GM21447 (cell line): ENCODE data around the gene PALLD.
"Not testable (repeated sequence)": the region's sequence is repeated elsewhere in the genome, so short reads cannot be mapped to it uniquely, and the experiment has no call there.

Source experiments
- ATAC-seq: cut with Tn5 transposase; IDR thresholded peaks from one replicate; pipeline ENCODE4 v1.9.1; 2021; ENCODE audit not compliant: unreplicated experiment

PALLD gene

GRCh38 chr4:168777277-168777965 lies 280.6 kb downstream of the PALLD start:
- ATAC-seq = no peak

GRCh38 chr4:168781341-168781740 lies 284.5 kb downstream of the PALLD start:
- ATAC-seq = no peak

GRCh38 chr4:168781926-168782325 lies 285.1 kb downstream of the PALLD start:
- ATAC-seq = no peak

GRCh38 chr4:168782439-168782838 lies 285.6 kb downstream of the PALLD start:
- no peak for ATAC-seq

- no peak for ATAC-seq
These were observed 288.1 kb downstream of the PALLD start for GRCh38 chr4:168784786-168785461.

GRCh38 chr4:168787334-168787733 lies 290.5 kb downstream of the PALLD start:
- ATAC-seq = no peak

GRCh38 chr4:168787801-168788595 lies 291.1 kb downstream of the PALLD start:
- no peak for ATAC-seq

GRCh38 chr4:168790898-168791297 lies 294.0 kb downstream of the PALLD start:
- ATAC-seq = no peak

- no peak for ATAC-seq
These were observed 294.5 kb downstream of the PALLD start for GRCh38 chr4:168791376-168791775.

GRCh38 chr4:168793542-168793941 lies 296.7 kb downstream of the PALLD start:
- ATAC-seq = no peak

GRCh38 chr4:168794092-168794707 lies 297.3 kb downstream of the PALLD start:
- no peak for ATAC-seq

- no peak for ATAC-seq
These were observed 298.0 kb downstream of the PALLD start for GRCh38 chr4:168794881-168795280.

- no peak for ATAC-seq
These were observed 298.5 kb downstream of the PALLD start for GRCh38 chr4:168795346-168795745.

GRCh38 chr4:168796362-168797106 lies 299.7 kb downstream of the PALLD start:
- no peak for ATAC-seq

- no peak for ATAC-seq
These were observed 300.3 kb downstream of the PALLD start for GRCh38 chr4:168797194-168797593.

GRCh38 chr4:168797738-168798375 lies 301.0 kb downstream of the PALLD start:
- no peak for ATAC-seq

GRCh38 chr4:168800926-168801325 lies 304.1 kb downstream of the PALLD start:
- ATAC-seq = no peak

GRCh38 chr4:168802222-168802621 lies 305.4 kb downstream of the PALLD start:
- no peak for ATAC-seq

GRCh38 chr4:168803052-168803451 lies 306.2 kb downstream of the PALLD start:
- ATAC-seq = not testable (repeated sequence)

GRCh38 chr4:168803732-168804131 lies 306.9 kb downstream of the PALLD start:
- no peak for ATAC-seq
